ENCODE data around the gene CDH11. TPM values are rescaled to one million over a fixed set of nuclear protein-coding genes. Genes with fewer than 3 reads are reported as not detected.

The CDH11 gene
- total and polyA plus RNA-seq, 2 of the 4 experiments (the other 2 are of a cell fraction): 266 to 601 TPM

DNA sequence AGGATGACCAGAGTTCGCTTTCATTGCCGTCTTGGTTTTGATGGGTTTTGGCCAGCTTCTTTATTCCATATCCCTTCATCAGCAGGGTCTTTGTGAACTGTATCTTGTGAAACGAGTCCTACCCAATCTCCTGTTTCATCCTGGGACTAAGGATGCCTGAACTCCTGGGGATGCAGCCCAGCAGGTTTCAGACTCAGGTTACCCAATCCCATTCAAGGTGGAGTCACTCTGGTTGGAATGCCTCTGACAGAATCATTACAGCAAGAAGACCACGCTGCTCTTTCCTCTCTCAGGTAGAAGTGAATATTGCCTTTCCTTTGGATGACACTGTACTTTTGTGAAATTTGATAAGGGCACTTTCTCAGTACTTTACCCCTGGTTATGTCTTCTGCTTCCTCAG lies 98.1 kb downstream of the CDH11 start:
- H2AK9ac ChIP-seq (replicated peaks; ENCODE audit: low read depth, low read length, poor library complexity): no peak overlapping the region
- no peak overlapping the region for H2BK15ac ChIP-seq (ENCODE audit: low read depth, low read length)
- H3K9me3 ChIP-seq (ENCODE audit: control insufficient read depth, insufficient read depth, low read length): no peaks in the 10 kb centered on the region
- H3K4me1 ChIP-seq (ENCODE audit: control insufficient read depth, insufficient read depth, low read length): peaks cover 10% of the 10 kb centered on the region
- no peak overlapping the region for H2BK20ac ChIP-seq (ENCODE audit: low read depth, low read length)
- H3K14ac ChIP-seq (replicated peaks; ENCODE audit: low read depth, low read length): no peak overlapping the region
- ChIA-PET POLR2A (ENCODE audit: unreplicated experiment) (no interaction called here), CTCF (no interaction called here)
- no peak for DNase-seq
- no peak overlapping the region for H2BK120ac ChIP-seq (ENCODE audit: low read depth, low read length)
- H3K27me3 ChIP-seq (ENCODE audit: control insufficient read depth, insufficient read depth, low read length): no peaks in the 10 kb centered on the region
- no peak overlapping the region for H4K5ac ChIP-seq (ENCODE audit: low read depth, low read length)
- no peak overlapping the region for H2AK5ac ChIP-seq (ENCODE audit: low read depth, low read length)
- H3K23ac ChIP-seq (ENCODE audit: low read depth, low read length): no peak overlapping the region
- peaks cover 26 to 73% of the 10 kb centered on the region in 2 experiments for H3K79me1 ChIP-seq (ENCODE audit: low read depth in 1 of 2, low read length in 2 of 2)
- no CpG with 5 or more reads among the region's 4 CpGs for WGBS, 2 experiments (ENCODE audit: extremely low coverage in 2 of 2, insufficient read length in 1 of 2)
- H2AFZ ChIP-seq (replicated peaks; ENCODE audit: low read length, poor library complexity): no peak overlapping the region
- no peak overlapping the region for H4K91ac ChIP-seq (ENCODE audit: insufficient read depth, low read depth, low read length)
- no peak overlapping the region for H3K9ac ChIP-seq (ENCODE audit: low read depth, low read length)
- in situ Hi-C loops (cut with MboI; ENCODE audit: low sequenced_read_pairs): no loop called here
- H4K20me1 ChIP-seq (ENCODE audit: insufficient read depth, low read length): peaks cover 58% of the 10 kb centered on the region
- dilution Hi-C loops (cut with HindIII; ENCODE audit: low sequenced_read_pairs, unreplicated experiment): no loop called here
- H3K9me1 ChIP-seq (ENCODE audit: insufficient read depth, low read length): peaks cover 14% of the 10 kb centered on the region
- H3K4ac ChIP-seq (ENCODE audit: low read depth, low read length): no peak overlapping the region
- TF ChIP-seq, protein P1, sequence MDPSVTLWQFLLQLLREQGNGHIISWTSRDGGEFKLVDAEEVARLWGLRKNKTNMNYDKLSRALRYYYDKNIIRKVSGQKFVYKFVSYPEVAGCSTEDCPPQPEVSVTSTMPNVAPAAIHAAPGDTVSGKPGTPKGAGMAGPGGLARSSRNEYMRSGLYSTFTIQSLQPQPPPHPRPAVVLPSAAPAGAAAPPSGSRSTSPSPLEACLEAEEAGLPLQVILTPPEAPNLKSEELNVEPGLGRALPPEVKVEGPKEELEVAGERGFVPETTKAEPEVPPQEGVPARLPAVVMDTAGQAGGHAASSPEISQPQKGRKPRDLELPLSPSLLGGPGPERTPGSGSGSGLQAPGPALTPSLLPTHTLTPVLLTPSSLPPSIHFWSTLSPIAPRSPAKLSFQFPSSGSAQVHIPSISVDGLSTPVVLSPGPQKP (IDR thresholded peaks at IDR 0.05; ENCODE audit: borderline replicate concordance, low read depth, low read length): no peak
- TF ChIP-seq CEBPB (IDR thresholded peaks at IDR 0.05; ENCODE audit: low read depth, low read length) (no peak), SMC3 (IDR thresholded peaks at IDR 0.05; ENCODE audit: low read depth, low read length) (no peak), BHLHE40 (IDR thresholded peaks at IDR 0.05; ENCODE audit: low read depth, low read length) (no peak), POLR2A (IDR thresholded peaks at IDR 0.05; ENCODE audit: low read depth, low read length) (no peak), RFX5 (IDR thresholded peaks at IDR 0.05; ENCODE audit: low read depth, low read length) (no peak), MAZ (IDR thresholded peaks at IDR 0.05; ENCODE audit: borderline replicate concordance, low read depth, low read length) (no peak), CHD1 (IDR thresholded peaks at IDR 0.05; ENCODE audit: low read depth, low read length) (no peak), MXI1 (IDR thresholded peaks at IDR 0.05; ENCODE audit: borderline replicate concordance, low read depth, low read length) (no peak), FOS (IDR thresholded peaks at IDR 0.05; ENCODE audit: low read depth, low read length) (no peak), MAFK (IDR thresholded peaks at IDR 0.05; ENCODE audit: low read depth, low read length) (no peak), RAD21 (IDR thresholded peaks at IDR 0.05; ENCODE audit: low read length) (no peak), NFE2L2 (IDR thresholded peaks at IDR 0.05; ENCODE audit: low read depth, low read length) (no peak), RCOR1 (IDR thresholded peaks at IDR 0.05; ENCODE audit: insufficient replicate concordance, low read length) (no peak)
- TF ChIP-seq, protein P2, sequence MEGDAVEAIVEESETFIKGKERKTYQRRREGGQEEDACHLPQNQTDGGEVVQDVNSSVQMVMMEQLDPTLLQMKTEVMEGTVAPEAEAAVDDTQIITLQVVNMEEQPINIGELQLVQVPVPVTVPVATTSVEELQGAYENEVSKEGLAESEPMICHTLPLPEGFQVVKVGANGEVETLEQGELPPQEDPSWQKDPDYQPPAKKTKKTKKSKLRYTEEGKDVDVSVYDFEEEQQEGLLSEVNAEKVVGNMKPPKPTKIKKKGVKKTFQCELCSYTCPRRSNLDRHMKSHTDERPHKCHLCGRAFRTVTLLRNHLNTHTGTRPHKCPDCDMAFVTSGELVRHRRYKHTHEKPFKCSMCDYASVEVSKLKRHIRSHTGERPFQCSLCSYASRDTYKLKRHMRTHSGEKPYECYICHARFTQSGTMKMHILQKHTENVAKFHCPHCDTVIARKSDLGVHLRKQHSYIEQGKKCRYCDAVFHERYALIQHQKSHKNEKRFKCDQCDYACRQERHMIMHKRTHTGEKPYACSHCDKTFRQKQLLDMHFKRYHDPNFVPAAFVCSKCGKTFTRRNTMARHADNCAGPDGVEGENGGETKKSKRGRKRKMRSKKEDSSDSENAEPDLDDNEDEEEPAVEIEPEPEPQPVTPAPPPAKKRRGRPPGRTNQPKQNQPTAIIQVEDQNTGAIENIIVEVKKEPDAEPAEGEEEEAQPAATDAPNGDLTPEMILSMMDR (conservative IDR thresholded peaks at IDR 0.05; ENCODE audit: low read depth, low read length): no peak
- TF ChIP-seq, protein P3, sequence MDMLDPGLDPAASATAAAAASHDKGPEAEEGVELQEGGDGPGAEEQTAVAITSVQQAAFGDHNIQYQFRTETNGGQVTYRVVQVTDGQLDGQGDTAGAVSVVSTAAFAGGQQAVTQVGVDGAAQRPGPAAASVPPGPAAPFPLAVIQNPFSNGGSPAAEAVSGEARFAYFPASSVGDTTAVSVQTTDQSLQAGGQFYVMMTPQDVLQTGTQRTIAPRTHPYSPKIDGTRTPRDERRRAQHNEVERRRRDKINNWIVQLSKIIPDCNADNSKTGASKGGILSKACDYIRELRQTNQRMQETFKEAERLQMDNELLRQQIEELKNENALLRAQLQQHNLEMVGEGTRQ (IDR thresholded peaks at IDR 0.05; ENCODE audit: low read depth, low read length): no peak
- no peak overlapping the region for H4K8ac ChIP-seq (ENCODE audit: low read depth in 2 of 2, low read length in 2 of 2)
- intact Hi-C loops (cut with micrococcal nuclease): no loop called here
- no peak overlapping the region for H3K4me2 ChIP-seq (ENCODE audit: low read depth, low read length)
- BruUV-seq (replicated peaks): no TSS peak
- no peak overlapping the region for H3K18ac ChIP-seq (ENCODE audit: low read depth, low read length)
- H3K56ac ChIP-seq (ENCODE audit: extremely low read depth, insufficient read depth, low read length): no peak overlapping the region
- H3K4me3 ChIP-seq (ENCODE audit: insufficient read depth, low read depth, low read length): no peak overlapping the region
- H3K36me3 ChIP-seq (ENCODE audit: control insufficient read depth, insufficient read depth, low read length): peaks cover 16% of the 10 kb centered on the region
- no peak overlapping the region for H2BK5ac ChIP-seq (ENCODE audit: low read depth, low read length, poor library complexity, severe bottlenecking)
- no peak for ATAC-seq (ENCODE audit: low read depth)
- H3K27ac ChIP-seq (ENCODE audit: insufficient read depth, low read length): no peak overlapping the region
